HG03378 (cell line): Measurements from ENCODE around the gene MSX2.

Experiments
- ATAC-seq: cut with Tn5 transposase; IDR thresholded peaks from one replicate; pipeline ENCODE4 v1.9.1; 2021; ENCODE audit warnings: mild to moderate bottlenecking, moderate library complexity; ENCODE audit not compliant: unreplicated experiment

Gene MSX2

GRCh38 chr5:174717826-174718455 is 6.4 kb upstream of the MSX2 start:
- ATAC-seq = no peak

DNA sequence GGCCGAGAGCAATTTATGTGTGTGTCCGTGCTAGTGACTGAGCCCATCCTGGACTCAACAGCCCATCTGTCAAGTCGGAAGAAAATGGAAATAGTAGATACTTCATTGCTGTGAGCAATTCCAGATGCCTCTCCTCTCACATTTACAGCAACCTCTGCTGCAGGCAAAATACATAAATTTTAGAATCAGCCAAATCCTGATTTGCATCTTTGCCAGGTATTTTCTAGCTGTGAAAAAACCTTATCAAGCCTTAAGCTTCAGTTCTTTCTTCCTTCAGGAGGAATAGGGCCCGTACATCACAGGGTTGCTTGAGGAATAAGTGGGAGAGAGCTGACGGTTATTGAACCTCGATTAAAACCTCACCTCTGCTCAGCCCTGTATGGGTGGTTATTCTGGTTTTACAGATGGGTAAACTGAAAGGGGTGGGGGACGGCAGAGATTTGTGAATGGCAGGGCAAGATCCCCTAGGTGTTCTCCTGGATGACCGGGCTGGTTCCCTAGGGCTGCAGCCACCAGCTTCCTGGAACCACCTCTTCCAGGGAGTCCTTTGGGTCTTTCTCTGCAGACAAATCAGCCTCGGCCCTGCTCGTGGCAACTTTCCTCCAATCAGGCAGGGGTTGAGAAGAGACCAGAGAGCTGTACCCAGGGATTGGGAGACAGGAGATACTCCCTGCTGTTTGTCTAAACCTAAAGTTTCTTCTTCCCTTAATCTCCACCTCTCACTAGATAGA is 5.3 kb upstream of the MSX2 start:
- ATAC-seq = no peak

- no peak for ATAC-seq
Observed at GRCh38 chr5:174719793-174720611, 4.4 kb upstream of the MSX2 start.

DNA sequence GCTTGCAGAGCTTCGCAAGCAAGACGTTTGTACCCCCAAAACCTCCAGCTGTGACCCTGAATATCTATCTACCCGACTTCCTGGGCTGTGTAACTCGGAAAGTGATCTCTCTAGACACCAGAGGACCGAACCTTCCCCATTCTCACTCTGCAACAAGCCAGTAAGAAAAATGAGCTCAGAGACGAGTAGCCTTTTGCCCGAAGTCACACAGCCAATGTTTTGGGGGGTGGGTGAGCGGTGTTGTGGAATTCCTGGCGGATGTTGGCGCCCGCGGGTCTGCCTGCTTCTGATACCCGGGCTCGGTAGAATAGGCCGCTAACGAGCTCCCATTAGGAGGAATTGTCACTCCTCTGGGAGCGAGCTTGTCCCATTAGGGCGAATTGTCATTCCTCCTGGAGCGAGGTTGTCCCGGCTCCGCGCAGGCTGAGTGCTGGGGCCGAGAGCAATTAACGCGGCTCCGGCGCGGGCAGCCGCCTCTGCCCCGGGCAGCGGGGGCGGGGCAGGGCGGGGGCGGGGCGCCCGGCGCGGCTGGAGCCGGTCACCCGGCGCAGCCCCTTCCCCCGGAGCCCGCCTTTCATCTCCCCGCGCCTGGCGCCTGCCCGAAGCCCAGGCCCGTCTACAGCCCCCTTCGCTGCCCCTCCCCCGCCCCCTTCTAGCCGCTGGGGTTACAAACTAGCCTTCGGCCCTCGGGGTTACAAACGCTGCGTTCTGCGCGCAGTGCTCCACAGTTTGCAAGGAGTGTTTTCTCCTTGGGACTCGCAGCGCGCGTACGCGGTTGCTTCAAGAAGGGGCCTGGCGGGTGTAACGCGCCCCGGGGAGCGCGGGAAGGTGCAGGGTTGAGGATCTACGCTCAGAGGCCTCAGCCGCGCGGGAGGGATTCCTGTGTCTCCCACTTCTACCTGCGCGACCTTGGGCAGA is 3.5 kb upstream of the MSX2 start:
- no peak for ATAC-seq

- ATAC-seq = no peak
Observed at GRCh38 chr5:174721530-174722432, 2.6 kb upstream of the MSX2 start.

- no peak for ATAC-seq
Observed at GRCh38 chr5:174722500-174722899, 1.9 kb upstream of the MSX2 start.

DNA sequence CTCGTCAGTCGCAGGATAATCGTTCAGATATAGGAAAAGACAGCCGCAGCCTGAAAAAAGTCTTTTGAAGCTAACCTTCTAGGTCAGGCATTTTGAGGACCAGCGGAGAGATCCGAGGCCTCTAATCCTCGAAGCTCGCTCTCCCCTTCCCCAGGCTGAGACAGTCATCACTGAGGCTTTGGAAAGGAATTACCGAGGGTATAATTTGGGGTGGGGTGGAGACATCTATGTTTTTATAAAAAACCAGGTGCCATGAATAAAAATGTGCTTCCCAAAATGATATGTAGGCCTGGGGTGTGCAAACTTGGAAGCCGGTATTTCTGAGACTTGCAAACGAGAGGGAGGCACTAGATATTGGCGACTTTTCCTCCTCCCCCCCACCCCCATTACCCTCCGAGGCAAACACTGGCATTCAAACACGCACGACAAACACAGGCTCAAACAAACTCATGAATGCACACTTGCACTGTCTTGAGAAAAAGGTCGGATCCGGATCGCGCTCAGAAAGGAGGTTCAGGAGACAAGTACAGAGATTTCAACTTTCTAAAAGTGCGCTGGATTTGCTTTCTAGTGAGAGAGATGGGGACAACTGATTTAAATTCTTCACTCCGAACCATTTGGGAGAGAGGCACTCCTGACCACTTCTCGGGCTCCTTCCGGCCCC is 935 bp upstream of the MSX2 start:
- ATAC-seq = no peak

DNA sequence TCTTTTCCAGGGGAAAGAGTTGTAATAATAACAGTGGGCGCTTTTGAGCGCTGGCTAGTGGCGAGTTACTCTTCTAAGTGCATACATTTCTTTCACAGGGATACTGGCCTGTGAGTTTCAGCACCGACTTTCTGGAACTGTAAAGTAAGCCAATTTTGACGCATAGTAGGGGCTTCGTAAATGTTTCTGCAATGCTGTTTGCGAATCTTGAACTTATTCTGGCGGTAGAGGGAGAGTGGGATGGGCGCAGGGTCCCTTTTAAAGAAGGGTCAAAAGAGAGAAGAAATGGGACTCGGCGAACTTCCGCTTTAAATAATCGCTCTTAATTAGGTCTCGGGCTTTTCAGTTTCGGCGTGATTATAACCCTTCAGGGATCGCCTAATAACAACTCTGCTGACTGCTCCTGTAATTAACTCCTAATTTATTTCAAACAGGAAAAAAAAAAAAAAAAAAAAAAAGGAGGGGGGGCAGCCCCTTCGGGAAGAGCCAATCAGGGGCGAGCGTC is 351 bp upstream of the MSX2 start:
- no peak for ATAC-seq

DNA sequence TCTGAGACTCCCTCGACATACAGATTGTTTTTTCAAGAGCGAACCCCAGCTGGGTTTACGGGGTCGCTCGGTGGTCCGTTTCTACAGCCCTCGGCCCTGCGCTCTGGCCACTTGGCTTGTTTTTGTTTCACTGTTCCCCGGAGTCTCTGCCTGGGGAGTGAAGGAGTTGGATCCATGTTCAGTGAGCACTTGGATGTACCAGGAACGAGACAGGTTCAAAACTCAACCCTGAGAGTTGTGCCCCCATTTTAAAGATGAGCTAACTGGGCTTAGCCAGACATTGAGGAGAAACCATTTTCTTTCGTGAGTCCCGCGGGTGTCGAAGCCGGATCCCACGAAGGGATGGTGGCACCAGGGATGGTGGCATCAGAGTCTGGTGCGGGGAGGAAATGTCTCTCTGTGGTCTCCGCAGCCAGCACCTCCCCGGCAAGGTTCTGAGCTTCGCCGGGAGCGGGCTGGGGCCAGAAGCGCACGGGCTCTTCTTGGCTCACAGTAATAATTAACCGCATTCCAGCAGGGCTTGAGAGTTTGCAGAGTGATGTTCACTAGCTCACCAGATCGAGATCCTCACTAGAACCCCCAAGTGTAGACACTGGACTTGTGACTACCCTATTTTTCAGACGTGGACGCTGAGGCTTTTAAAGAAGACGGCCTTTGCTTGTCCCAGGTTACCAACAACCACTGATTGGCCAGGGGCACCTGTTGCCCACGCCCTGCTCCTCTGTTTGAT is 1.0 kb downstream of the MSX2 start:
- ATAC-seq = no peak

GRCh38 chr5:174725991-174726601 is 1.7 kb downstream of the MSX2 start:
- ATAC-seq = no peak

DNA sequence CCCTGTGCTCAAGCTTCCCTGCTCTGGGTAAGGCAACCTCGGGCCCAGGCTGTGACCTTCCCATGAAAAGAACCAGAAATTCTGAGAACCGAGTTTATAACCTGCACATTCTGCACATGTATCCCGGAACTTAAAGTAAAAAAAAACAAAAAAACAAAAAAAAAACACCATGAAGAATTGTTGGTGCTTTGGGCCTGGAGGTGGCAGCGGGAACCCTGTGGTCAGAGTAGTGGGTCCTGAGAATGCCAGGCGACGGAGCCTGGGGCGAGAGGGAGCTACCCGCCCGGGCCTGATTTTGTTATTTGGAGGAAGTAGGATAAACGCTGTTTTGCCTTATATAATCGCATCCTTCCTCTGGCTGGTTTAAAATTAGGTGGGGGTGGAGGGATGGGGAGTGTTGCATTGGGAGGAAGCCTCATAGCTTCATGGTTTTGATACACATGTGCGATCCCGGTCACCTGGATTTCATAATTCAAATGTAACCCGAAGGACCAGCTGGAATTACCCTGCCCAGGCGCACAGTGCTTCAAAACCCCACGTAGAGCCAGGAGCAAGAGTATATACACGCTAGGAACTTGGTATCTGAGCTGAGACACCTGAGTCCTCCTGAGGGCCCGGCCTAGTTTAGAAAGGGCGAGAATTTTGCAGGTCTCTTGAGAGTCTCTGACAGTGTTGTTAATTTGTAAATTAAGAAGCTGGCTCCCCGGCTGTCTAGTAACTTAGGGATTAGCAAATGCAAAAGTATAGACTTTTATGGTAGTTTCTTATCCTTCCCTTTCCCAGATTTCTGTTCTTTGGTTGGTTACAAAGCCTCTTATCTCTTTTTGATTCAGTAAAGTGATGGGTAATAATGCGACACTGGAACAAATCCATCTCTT is 2.8 kb downstream of the MSX2 start:
- ATAC-seq = no peak

DNA sequence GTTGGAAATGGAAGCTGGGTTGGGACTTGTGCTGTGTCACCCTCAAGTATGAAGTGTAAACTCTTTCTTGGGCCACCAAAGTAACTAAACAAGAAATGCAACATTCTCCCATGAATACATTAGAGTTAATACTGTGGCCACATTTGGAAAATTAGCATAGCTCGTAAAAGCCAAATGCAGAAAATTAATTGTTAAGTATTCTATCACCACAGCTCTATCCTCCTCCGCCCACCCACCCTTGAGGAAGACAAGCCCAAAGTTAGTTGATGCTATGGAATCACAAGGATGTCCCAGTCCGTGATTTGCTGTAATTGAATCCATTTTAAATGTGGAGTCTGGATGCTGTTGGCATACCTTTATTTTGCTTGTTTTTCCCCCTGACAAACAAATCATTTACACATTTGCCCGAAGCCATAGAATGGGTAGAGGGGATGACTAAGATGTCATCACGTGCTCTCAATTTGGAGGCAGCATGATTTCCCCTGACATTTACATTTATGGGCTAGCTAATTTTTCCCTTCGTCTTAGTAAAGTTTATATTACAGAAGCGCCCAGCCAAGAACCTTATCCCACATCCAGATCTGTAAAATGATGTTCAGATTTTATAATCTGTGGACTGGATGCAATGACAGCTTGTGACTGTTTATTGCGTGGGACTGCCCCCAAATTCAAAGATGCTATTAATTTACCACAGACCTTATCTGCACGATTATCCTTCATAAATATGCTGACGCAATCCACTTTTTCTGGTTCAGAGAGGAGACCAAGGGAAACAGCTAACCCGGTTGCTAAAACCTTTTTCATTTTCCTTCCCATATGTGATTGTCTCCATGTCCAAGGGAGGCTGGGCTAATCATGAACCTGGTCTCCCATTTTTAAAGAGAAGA is 3.7 kb downstream of the MSX2 start:
- no peak for ATAC-seq

GRCh38 chr5:174729075-174729680 is 4.8 kb downstream of the MSX2 start:
- no peak for ATAC-seq

DNA sequence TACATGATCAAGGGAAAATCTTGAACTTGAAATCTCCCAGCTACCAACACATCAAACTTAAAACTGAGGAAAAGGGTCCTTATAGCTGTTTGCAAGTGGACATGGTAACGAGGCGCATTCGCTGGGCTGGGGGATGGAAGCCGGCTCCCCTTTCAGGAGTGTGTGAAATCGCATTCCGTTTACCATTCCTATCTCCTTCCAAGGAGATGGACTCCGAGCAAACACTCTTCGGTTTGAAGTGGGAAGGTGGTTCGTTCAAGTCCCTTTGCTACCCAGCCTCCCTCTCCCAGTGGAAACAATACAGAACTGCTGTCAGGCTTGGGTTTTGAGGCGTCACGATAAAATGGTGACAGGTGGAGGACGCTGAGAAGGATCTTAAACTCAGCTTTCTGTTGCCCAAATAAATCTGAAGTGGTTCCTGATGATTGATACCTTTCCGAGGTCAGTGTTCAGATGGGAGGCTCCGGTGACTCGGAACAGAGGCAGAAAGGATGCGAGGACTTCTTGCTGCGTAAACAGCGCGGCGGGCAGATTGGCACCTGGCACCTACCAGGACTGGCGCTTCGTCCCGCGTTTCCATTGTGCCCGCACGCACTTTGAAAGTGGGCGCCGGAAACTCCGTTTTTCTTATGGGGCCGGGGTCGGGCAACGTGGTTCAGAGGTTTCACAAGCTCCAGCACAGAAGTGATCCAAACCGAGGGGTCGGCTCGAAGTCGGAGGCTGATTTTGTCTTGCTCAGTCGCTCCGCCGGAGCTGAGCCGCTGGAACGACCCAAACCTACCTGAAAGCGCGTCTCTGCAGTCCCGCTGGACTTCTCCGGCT is 7.0 kb downstream of the MSX2 start:
- ATAC-seq = no peak
